ENCODE results near the gene FNDC3B.

FNDC3B gene

DNA sequence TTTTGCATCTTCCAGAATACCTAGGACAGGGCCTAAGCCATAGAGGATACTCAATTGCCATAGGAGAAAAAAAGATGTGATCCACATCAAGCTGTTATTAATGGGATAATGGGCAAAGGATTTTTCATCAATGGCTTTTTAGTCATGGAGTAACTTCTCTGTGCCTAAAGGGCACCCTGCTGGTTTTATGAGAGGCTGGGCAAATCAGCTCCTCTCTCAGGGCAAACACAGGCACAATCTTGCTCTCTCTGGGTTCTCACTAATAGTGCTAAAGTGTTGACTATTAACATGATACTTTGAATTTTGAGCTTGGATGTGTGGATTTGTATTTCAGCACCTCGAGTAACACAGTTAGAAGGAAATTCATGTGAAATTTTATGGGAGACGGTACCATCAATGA is 341.3 kb downstream of the FNDC3B start:
- DNase-seq = no peak

DNA sequence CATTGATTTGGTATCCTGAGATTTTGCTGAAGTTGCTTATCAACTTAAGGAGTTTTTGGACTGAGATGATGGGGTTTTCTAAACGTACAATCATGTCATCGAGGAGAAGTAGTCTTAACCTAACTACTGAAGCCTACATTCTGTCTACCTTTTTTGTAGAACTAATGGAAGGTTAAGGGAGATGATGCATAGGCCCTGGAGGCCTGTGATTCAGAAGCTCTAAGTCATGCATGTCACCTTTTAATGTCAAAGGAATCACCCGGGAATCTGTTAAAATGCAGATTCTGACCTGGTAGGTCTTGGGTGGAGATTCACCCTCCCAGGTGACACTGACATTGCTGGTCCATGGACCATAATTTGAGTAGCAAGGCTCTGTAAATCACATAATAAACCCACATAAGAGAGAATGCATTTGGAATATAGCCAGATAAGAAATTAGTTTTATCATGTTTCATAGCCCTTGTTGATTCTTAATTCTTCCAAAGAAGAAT is 344.0 kb downstream of the FNDC3B start:
- no peak for DNase-seq

DNA sequence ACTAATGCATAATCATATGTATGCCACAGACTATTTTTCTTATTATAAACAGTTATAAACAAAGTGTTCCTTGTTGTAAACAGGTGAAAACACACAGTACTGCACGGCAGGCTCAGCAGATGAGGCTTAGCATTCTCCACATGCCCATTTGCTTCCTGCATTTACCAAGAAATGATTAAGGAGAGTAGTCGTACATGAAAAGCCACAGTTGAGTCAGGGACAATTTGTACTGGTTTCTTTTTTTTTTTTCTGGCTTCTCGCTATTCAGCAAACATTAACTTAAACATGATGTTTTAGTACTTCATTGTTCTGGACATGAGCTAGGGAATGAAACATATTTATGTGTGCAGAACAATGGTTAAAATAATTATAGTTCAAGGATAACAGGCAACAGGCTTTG is 345.5 kb downstream of the FNDC3B start:
- DNase-seq = no peak

DNA sequence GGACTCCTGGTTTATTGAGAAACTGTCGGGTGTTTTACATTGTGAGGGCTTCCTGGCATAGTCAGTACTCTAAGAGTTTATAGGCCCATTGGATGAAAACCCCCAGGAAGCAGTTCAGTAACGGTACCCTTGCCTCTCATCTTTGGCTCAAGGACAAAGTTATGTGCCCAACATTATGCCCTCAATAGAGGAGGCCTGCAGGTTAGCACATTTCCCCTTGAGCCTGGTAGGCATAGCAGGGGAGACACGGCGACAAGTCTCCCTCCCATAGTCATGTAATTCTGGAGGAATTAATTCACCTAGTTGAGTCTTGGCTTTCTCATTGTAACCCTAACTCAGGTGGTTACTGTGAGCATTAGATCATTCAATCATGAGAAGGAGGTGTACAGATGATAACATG is 348.4 kb downstream of the FNDC3B start:
- DNase-seq = no peak

DNA sequence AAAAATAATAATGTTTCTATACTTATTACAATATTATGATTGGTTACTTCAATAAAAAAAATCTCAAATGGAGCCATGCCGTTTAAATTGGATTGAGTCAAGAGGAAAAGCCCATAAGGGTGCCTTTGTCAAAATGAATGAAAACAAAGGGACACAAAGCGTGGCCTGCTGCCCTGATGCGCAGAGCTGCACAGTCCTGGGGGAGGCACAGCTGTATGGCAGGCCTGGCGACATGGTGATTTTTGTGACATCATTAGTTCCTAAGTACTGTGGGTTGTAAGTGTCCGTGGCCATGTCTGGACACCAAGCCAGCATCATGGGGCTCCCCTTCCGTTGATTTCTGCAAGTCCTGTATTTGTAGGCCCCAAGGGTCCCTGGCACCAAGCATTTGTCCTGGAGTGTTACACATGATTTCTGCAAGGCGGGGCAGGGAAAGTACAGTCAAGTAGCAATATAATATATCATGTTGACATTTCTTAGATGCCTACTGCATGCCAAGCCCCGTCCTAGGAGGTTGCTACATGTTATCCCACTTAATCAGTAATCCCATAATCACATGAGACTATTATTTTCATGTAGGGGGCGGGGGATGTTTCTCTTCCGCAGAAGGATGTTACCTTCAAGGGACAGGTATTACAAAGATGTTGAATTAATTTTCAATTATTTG is 349.2 kb downstream of the FNDC3B start:
- DNase-seq = no peak

DNA sequence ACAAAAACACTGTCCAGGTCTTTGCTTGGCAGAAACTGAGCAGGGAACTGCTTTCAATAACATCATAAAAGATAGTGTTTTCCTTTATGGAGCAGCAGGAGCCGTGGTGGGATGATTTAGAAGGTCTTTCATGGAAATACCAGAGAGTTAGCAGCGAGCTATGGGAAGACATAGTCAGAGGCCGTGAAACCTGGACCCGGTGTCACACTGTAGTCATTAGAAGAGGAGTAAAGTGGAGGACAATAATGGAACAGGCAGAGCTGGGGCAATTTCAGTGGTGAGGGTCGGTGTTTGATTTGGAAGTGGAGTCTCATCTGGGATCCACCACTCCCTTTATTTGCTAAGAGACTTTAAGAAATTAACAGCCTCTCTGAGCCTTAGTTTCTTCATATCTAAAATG is 351.4 kb downstream of the FNDC3B start:
- DNase-seq = no peak

DNA sequence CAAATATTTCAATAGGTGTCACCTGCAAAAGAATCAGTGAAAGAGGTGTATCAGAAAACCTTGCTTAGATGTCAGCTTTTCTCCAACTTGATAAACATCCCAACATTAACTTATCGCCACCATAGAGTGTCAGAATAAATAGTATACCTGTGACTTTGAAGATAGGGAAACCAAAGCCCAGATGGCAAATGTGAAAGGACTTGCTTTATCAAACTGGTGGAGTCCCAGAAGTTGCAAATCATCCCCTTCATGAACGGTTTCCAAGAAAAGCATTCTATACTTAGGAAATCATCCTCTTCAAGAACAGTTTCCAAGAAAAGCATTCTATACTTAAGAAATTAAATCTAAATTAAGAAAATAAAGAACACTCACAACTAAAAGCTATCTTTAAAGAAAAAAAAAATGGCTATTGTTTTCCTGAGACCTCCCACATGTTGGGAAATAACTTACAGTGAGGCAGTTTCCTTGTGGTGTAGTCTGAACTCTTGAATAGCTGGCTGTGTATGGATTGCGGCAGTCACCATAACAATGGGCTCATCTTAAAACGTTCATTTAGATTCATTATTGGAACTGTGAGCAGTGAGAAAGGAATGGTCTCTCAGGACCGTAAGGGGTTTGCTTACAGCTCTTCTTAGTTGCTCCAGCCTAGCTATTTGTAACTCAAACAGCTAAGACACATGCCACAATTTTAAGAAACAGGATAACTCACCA is 352.4 kb downstream of the FNDC3B start:
- no peak for DNase-seq

DNA sequence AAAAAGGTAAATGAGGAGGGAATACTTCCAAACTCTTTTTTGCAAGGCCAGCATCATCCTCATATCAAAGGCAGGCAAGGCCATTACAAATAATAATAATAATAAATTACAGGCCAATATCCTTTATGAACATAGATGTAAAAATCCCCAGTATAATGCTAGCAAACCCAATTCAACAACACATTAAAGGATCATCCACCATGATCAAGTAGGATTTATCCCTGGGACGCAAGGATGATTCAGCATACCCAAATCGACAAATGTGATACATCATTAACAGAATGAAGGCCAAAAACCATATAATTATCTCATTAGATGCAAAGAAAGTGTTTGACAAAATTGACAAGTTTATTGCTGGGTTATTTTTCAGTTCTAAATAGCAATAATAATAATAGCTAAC is 355.3 kb downstream of the FNDC3B start:
- DNase-seq = no peak

DNA sequence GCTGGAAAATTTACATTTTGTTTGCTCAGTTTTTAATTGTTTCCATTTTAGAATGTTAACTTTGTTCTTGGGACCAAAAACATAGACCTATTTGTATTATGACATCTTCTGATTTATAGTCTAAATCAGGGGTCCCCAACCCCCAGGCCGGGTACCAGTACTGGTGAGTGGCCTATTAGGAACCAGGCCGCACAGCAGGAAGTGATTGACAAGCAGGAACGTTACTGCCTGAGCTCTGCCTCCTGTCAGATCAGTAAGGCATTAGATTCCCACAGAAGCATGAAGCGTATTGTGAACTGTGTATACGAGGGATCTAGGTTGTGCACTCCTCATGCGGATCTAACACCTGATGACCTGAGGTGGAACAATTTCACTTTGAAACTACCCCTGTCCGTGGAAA is 357.0 kb downstream of the FNDC3B start:
- no peak for DNase-seq

DNA sequence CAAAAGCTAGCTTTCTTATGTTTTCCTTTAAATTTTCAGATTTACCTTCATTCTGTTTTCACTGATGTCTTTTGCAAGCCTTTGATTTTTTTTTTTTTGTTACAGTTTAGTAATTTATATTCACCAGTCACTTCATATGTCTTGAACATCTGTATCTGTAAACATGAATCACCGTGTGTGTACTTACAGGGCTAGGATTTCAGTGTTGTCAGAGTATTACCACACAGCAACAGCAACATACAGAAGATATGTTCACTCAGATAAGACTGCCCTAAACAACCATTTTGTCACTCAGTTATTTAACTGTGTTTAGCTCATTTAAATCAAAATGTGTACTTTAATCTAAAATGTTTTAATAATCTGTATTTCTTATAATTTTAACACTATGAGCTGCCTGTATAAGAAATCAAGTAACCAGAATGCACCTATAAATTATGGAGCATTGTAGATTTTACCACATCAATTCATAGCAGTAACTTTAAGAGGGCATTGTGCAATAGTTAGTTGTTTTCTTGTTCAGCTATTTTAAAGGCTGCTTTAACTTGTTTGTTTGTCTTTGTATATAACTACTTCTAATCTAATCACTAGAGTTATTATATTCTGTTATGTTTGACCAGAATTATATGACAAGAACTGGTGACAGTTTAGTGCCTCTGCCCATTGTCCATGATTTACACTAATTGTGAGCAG is 358.5 kb downstream of the FNDC3B start:
- no peak for DNase-seq

DNA sequence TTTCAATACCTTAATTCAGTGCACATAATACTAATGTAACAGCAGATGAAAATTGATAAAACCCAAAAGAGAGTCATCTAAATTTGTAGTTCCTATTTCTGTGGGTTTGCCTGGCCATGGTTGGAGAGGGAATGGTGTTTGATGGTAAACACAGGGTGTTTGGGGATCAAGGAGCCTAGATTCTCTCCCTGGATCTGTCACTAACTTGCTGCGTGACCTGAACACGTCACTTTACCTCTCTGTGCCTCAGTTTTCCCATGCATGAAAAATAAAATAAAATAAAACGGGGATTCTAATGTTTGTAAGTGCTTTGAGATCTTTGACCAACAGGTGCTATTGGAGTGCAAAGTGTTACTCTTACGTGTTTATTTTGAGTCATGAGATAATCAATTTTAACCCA is 359.1 kb downstream of the FNDC3B start:
- DNase-seq = no peak

DNA sequence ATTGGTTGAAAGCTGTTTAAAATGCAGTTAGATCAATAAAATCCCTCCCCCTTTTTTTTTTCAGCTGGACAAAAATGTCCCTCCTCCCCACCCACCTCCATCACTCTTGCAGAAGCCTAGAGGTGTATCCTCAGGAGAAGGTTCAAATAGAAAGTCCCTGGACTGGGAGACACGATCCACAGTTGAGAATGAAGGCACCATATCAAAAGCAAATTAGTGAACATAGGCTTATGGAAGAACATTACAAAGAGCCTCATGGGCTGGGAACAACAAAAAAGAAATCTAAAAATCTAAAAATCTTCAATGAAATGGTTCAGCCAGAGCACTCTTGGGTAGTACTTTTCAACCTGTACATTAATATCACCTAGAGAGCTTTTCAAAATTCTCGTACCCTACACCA is 362.7 kb downstream of the FNDC3B start:
- no peak for DNase-seq

DNA sequence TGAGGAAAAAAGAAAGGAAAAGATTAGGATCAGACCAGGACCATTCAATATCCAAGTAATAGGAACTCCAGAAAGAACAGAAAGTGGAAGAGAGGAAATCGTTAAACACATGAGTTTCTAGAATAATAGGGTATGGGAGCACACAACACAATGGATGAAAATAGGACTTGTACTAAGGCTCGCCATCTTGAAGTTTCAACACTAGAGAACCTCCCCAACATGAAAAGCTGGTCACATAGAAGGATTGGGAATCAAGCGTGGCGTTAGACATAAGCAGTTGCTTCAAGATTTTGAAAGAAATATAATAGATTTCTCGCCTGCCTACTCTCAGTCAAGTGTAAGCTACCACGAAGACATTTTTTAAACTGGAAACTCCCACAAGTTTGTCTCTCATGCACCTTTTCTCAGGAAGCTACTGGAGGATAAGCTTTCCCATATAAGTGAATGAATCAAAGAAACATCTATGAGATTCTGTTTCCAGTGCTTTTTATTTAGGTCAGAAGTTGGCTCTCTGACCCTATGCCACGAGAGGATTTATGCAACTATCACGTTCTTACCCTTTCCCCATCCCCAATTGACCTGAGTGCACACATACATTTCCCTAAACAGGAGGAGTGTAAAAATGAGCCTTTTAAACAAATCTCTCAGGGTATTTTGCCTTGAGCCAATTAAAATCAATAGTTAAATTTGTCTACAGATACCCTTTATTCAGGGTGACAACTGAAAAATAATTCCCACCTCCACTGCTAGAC is 363.7 kb downstream of the FNDC3B start:
- DNase-seq = no peak

DNA sequence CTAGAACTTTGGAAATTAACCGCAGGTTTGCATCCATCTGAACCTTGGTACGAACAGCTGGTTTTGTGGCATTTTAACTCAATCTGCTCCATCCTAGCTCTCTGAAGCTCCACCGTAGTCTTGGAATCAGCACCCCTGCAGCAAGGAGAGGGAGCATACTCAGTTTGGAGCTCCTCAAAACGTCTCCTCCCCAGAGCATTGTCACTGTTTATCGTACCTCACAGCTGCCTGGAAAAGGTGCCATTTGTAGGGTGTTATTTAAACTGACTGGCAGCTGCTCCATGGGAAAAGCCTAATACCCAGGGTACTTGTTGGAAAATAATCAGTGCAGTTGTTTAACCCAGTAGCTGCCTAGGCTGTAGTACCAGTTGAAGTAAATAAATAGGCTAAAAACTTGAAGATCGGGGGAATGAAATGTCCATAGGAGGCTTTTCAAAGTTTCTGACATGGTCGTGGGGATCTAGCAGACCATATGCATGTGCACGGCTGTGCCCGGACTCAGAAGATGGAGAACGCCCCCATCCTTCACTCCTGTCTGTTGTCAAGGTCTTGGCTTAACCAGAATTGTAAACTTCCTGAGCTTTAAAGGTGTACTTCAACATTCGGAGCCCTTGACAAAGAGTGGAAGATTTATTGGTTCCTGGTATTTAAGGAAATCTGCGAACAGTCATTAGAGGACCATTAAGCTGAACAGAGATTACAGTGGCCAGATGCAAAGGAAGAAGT is 365.0 kb downstream of the FNDC3B start:
- DNase-seq = no peak

DNA sequence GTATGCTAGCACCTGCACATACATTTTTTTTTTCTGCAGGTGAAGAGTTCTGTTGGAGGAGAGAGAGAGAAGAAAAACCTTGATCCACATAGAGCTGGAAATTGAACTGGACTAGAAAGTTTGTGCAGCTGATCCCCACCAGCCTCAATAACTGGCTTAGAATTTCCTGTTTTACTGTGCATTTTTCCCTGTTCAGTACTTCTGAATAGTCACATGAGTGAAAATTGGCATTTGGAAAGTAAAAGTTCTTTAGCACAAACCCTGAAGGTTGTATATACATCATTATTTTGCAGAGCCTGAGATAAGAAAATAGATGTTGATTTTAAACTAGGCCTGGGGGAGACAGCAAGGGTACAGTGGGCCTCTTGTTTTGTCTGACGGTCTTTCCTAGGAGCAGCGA is 366.5 kb downstream of the FNDC3B start:
- no peak for DNase-seq

DNA sequence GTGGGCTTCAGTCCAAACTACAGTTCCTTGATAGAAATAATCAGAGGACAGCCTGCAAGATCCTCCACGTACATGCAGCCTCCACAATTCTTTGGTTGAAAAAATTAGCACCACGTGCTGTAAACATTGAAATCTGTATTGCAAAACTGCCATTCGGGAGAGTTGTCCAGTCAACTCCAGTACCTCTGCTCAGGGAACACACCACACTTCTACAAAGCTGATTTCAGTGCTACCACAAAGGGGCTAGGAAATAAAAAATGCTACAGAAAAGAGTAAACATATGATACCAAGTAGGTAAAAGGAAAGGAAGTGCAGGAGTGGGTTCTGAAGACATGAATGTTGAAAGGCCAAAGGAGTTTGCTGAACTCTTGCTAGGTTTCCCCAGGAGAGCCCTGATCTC is 368.5 kb downstream of the FNDC3B start:
- no peak for DNase-seq

DNA sequence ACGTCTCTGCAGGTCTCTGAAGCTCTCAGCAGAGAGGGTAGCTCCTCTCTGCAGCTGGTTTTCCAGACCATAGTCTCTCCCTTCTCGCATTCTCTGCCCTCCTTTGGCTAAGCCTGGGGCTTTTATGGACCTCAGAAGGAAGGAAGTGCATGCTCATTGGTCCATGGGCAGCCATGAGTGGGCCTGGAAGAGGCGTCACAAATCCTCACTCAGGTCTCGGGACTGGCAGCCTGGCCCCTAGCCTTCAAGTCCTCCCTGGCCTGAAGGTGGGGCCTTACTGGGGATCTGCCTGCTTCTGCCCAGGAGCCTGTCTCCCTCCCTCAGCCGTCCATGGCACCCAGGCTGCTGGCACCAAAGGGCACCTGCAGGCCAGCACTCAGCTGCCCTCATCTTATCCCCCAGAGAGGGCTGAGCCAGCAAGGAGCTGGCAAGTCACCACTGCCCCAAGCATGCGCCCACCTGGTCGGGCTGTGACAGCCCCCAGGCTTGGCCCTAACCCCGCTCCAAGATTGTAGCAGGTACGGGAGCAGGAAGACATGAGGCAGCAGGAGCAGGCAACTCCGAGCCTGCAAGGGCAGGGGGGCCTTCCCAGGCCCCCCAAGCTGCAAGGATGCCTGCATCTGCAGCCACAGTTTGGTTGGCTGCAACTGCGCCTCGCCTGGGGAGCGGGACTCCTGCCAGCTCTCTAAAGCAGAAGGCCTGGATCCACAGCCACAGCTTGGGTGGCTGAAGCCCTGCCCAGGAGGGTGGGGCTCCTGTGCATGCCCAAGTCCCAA is 371.5 kb downstream of the FNDC3B start:
- no peak for DNase-seq

DNA sequence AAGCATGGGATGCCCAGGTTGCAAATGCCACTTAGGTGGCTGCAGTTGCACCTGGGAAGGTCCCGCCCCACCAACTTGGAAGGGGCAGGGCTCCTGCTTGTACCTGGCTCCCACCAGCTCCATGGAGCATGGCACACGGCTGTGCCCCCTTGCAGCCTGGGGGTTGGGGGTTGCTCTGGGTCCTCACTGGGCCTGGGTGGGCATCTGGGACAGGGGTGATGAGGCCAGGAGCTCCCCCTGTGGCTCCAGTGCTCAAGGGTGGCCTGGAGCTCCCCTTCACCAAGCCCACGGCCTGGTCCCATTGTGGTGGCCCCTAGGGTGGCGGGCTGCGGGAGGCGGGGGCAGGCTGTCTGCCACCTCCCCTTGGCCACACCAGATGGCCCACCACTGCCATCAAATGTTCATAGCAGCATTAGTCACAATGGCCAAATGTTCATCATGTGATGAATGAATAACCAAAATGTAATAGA is 372.1 kb downstream of the FNDC3B start:
- no peak for DNase-seq

DNA sequence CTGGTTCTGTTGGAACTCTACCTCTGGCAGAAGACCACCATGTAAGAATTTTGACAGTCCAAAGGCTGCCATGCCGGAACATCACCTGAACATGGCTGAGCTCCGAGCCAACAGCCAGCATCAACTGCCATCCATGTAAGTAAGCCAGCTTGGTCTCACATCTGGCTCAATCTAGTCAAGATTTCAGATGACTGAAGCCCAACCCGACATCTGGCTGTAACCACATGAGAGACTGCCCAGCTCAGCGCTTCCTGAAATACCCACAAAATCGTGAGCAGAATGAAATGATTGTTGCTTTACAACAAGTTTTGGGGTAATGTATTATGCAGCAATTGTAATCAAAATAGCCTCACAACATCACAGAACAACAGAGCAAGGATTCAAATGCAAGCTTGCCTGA is 375.9 kb downstream of the FNDC3B start:
- DNase-seq = no peak

DNA sequence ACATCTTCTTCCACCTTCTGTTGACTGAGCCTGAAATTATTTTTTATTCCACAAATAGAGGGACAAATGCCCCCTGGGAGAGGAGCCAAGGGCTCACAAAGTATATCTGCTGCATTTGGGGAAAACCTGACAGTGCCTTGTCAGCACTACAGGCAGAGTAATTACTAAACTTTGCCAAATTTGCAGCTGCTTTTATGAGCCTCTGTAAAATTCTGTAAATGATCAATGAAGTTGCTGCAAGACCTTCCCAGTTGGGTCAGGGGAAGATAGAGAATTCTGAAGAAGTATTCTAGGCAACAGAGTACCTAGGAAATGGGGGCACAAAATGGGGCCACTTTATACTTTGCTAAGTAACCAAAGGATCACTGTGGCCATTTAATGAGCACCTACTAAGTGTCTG is 398.3 kb downstream of the FNDC3B start:
- no peak for DNase-seq

DNA sequence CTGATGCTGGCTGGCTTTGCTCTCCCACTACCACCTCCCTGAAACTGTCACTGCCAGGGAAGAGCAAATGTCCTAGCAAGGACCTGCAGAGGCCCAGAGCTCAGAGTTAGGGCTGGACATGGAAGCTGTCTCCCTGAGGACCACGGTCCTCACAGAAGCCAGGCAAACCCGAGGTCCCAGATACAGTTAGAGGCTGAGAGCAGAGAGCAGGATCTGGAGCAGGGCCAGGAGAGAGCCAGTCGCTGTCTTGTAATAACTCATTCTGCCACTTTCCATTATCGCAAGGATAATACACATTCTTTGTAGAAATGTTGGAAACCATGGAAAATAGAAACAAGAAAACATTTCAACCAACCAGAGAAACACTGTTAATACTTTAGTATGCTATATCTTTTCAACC is 398.8 kb downstream of the FNDC3B start:
- no peak for DNase-seq

DNA sequence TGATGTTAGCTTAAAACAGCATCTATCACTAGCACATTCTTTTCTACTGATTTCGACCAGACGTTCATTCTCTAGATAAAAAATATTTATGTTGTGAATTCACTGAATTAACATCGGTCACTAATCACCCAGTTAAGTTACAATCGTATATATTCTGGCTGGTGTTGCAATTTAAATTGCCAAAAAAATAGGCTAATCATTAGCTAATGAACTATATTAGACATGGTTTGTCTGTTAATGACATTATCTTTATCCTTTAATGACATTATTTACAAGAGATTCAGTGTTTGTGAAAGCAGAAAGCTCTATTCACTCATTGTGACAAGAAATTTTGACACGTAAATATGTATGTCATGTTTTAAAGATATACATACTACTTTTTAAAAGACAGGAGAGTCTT is 402.2 kb downstream of the FNDC3B start:
- DNase-seq = no peak
